Right cardiac atrium (tissue), 5 donors: ENCODE data around the gene ATG5. TPM values are rescaled to one million over a fixed set of nuclear protein-coding genes. Genes with fewer than 3 reads are reported as not detected.

ENCODE experiments used
- ATAC-seq, 2 donors: fragments of 200-7000 bp; cut with Tn5 transposase; one replicate each; pipeline versions ENCODE4 v1.8.0 to v1.9.1; 2020; ENCODE audit warnings: moderate library complexity in 2 of 2, mild to moderate bottlenecking in 1 of 2
- DNase-seq, 3 donors: peaks; one replicate each; pipeline ENCODE4 v3.0.0-alpha.2; 2020
- H3K27ac ChIP-seq: one replicate; pipeline ENCODE4 v1.5.1; 2013; ENCODE audit warnings: mild to moderate bottlenecking, low read length, control low read depth, moderate library complexity
- H3K27me3 ChIP-seq: one replicate; pipeline ENCODE4 v1.6.1; 2013; ENCODE audit not compliant: control insufficient read depth, insufficient read depth
- H3K4me1 ChIP-seq: one replicate; pipeline ENCODE4 v1.6.1; 2013; ENCODE audit warnings: low read length; ENCODE audit not compliant: control insufficient read depth, insufficient read depth
- H3K4me3 ChIP-seq: one replicate; pipeline ENCODE4 v1.5.1; 2013; ENCODE audit warnings: low read length, control low read depth
- H3K9me3 ChIP-seq: one replicate; pipeline ENCODE4 v1.6.1; 2013; ENCODE audit warnings: low read length; ENCODE audit not compliant: control insufficient read depth
- WGBS: extraction: QIAGEN DNeasy Blood & Tissue Kit; methylation state at CpG from one replicate; pipeline ENCODE4 v1.1.7; 2013; 5-methylcytosine and 5-hydroxymethylcytosine counted together
- intact Hi-C, 4 donors: fragments of 100-400 bp; cut with DNase I; formaldehyde crosslinking; loops; one replicate each; pipeline versions ENCODE4 v1.11.0 to v1.14.0; 2022 to 2023
- polyA plus RNA-seq: library from polyadenylated mRNA; stranded (reverse); fragments of 200-250 nt; gene quantifications from one replicate; pipeline ENCODE4 v1.2.3, GENCODE V29; 2013
- total RNA-seq, 4 donors: library from RNA; stranded (reverse); fragmentation: NEBNext Ultra II Directional; extraction: Animal tissue kit (Norgen Biotek cat#: 25700); gene quantifications; one replicate each; pipeline ENCODE4 v1.2.1, GENCODE V29; 2021
- donor health status: healthy with polysubstance abuse.
- donor health status: DM: no; HTN: yes; CAD: no.
- donor health status: DM: no; HTN: no; CAD: no.
- donor health status: DM: no; HTN: yes; CAD: no; lungs with severe emphysema.
- donor health status: DM: yes; HTN: yes; CAD: no.

ATG5 gene
- total and polyA plus RNA-seq, 5 donors: 11.2 to 21.8 (median 20.0) TPM

GRCh38 chr6:106138151-106138550 lies 187.4 kb downstream of the ATG5 start:
- intact Hi-C loops: no loop called here
- DNase-seq: no peak
- 79% methylated on average over 6 of the region's 6 CpGs for WGBS
- Histone ChIP-seq H3K27ac (no peak overlapping the region), H3K4me1 (peaks cover 3% of the 10 kb centered on the region), H3K9me3 (no peaks in the 10 kb centered on the region), H3K27me3 (no peaks in the 10 kb centered on the region), H3K4me3 (no peak overlapping the region)
- ATAC-seq: no peak

GRCh38 chr6:106136845-106137244 lies 188.7 kb downstream of the ATG5 start:
- no peak for ATAC-seq
- no peak for DNase-seq
- 94% methylated on average over 5 of the region's 5 CpGs for WGBS
- no peaks in the 10 kb centered on the region for H3K27me3 ChIP-seq
- H3K27ac ChIP-seq: no peak overlapping the region
- H3K4me3 ChIP-seq: no peak overlapping the region
- H3K4me1 ChIP-seq: peaks cover under 1% of the 10 kb centered on the region
- H3K9me3 ChIP-seq: no peaks in the 10 kb centered on the region
- intact Hi-C loops: no loop called here

GRCh38 chr6:106135911-106136571 lies 189.5 kb downstream of the ATG5 start:
- Histone ChIP-seq H3K27me3 (no peaks in the 10 kb centered on the region), H3K9me3 (no peaks in the 10 kb centered on the region), H3K4me3 (no peak overlapping the region), H3K27ac (no peak overlapping the region), H3K4me1 (no peaks in the 10 kb centered on the region)
- intact Hi-C loops: no loop called here
- WGBS: 94% methylated on average over 16 of the region's 16 CpGs
- no peak for ATAC-seq
- no peak for DNase-seq

GRCh38 chr6:106134906-106135634 lies 190.5 kb downstream of the ATG5 start:
- no peak for DNase-seq
- H3K27me3 ChIP-seq: no peaks in the 10 kb centered on the region
- H3K4me1 ChIP-seq: no peaks in the 10 kb centered on the region
- 66% methylated on average over 18 of the region's 18 CpGs for WGBS
- H3K27ac ChIP-seq: no peak overlapping the region
- no peaks in the 10 kb centered on the region for H3K9me3 ChIP-seq
- H3K4me3 ChIP-seq: no peak overlapping the region
- intact Hi-C loops: no loop called here
- ATAC-seq: no peak

Other genes with a start within 250 kb of the ATG5 start
- gene PRDM1, start 239.4 kb downstream of the ATG5 start, total RNA-seq: 1 to 10 TPM in 3 of 4 donors, under 1 TPM in 1; 0.91 to 1.5 (median 1.4) TPM
- gene PRDM1, start 239.4 kb downstream of the ATG5 start, polyA plus RNA-seq: 0.41 TPM
- gene CRYBG1, start 35.0 kb upstream of the ATG5 start, total RNA-seq: 1 to 10 TPM in 2 of 4 donors, under 1 TPM in 2; 0.76 to 1.6 (median 1.2) TPM
- 0.38 TPM for gene CRYBG1, start 35.0 kb upstream of the ATG5 start, polyA plus RNA-seq